Fibroblast of lung (primary cell): ENCODE data around the gene NOP9.

Source experiments
- CTCF ChIP-seq, 2 donors: IDR thresholded peaks in 1 of 2; conservative IDR thresholded peaks in 1 of 2; 1 replicate in 1 of 2; 2 replicates in 1 of 2; pipeline ENCODE4 v1.5.1; 2011 to 2012; ENCODE audit warnings: low read length in 2 of 2, control low read depth in 1 of 2, inconsistent platforms in 1 of 2, low read depth in 1 of 2, mild to moderate bottlenecking in 1 of 2
- EZH2 ChIP-seq: IDR thresholded peaks from 2 replicates; pipeline ENCODE4 v1.5.1; 2012; ENCODE audit warnings: low read length, control low read depth, mild to moderate bottlenecking; ENCODE audit errors: missing control alignments

GRCh38 chr14:24271134-24271833, 28.4 kb upstream of the NOP9 start, which contains the start of gene RABGGTA:
- TF ChIP-seq CTCF (conservative IDR thresholded peaks at IDR 0.05 in 1 of 2, IDR thresholded peaks at IDR 0.05 in 1 of 2; ENCODE audit: low read depth in 1 of 2, low read length in 2 of 2) = peak; percentile 60
- no peak for TF ChIP-seq EZH2
